ENCODE data around the gene PRDM1. TPM values are rescaled to one million over a fixed set of nuclear protein-coding genes. Genes with fewer than 3 reads are reported as not detected.

Gene PRDM1
- polyA plus RNA-seq, 1 of the 3 experiments (the other 2 are of a cell fraction), result 4.0 TPM

GRCh38 chr6:106133040-106133439 is 46.9 kb downstream of the PRDM1 start:
- ChIA-PET CTCF (interaction anchor here (0.7 kb wide), 1 partner anchor 9 kb away, joined by 4 read pairs; no protein-coding TSS in a partner anchor), POLR2A (no interaction called here)
- no peak for DNase-seq
- Histone ChIP-seq H3K9me3 (no peaks in the 10 kb centered on the region), H3K79me2 (ENCODE audit: insufficient read depth) (no peaks in the 10 kb centered on the region), H3F3A (replicated peaks; ENCODE audit: insufficient read depth) (peaks cover 24% of the 10 kb centered on the region), H3K9me2 (no peaks in the 10 kb centered on the region), H3K27me3 (ENCODE audit: insufficient read depth) (no peaks in the 10 kb centered on the region), H4K20me1 (ENCODE audit: insufficient read depth) (no peaks in the 10 kb centered on the region), H3K27ac (ENCODE audit: low read depth in 2 of 2, low read length in 1 of 2) (no peak overlapping the region), H3K36me3 (replicated peaks in 1 of 2; ENCODE audit: control insufficient read depth in 1 of 2, insufficient read depth in 2 of 2, low read length in 1 of 2) (no peaks in the 10 kb centered on the region), H3K4me2 (no peak overlapping the region), H3K9ac (no peak overlapping the region), H3K4me1 (ENCODE audit: control insufficient read depth in 1 of 2, insufficient read depth in 2 of 2, low read depth in 1 of 2, low read length in 1 of 2) (peaks cover 5 to 21% of the 10 kb centered on the region in 2 experiments; a peak in 3 of 4 replicates), H3K4me3 (ENCODE audit: low read depth in 2 of 2, low read length in 1 of 2) (no peak overlapping the region), H2AFZ (ENCODE audit: low read depth) (no peak overlapping the region)
- 91% methylated on average over 6 of the region's 6 CpGs for WGBS (ENCODE audit: low lambda C conversion rate)
- TF ChIP-seq SMC3 (IDR thresholded peaks at IDR 0.05; ENCODE audit: low read depth, low read length) (no peak), RAD21 (IDR thresholded peaks at IDR 0.05; ENCODE audit: low read length) (no peak), TCF12 (IDR thresholded peaks at IDR 0.05) (no peak), MAX (IDR thresholded peaks at IDR 0.05; ENCODE audit: low read depth) (no peak), ELF1 (IDR thresholded peaks at IDR 0.05) (no peak), GATA2 (CRISPR knock-in tag; IDR thresholded peaks at IDR 0.05) (no peak), JUND (IDR thresholded peaks at IDR 0.05) (no peak), PBX3 (IDR thresholded peaks at IDR 0.05) (no peak), MXI1 (IDR thresholded peaks at IDR 0.05; ENCODE audit: low read depth, low read length) (no peak)

DNA sequence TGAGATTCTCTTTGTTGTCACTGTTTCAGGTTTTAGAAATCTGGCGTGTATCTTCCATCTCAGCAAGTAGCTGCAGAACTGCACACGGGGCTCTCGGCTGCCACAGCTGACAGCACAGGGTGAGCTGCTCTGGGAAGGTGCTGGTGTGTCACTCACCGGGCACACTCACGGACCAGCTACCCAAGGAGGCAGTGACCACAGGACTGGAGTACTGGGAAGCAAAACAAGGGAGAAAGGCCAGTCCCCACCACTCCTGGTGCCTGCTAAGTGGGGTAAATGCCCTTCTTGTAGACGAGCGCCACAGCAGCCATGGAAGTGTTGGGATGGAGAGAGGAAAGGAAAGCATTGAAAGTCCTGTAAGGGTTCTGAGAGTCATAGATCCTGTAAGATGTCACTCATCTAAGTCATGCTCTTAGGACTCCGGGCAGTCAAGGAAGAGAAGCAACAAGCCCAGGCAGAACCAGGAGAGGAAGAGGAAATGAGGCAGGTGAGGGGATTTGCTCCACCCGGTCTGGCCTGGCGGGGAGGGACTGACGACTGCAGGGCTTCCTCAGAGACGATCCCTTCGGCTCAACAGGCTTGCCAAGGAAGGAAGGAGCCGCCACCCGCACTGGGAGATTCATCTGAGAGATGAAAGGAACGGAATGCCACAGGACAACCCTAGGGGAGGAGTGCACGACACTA is 48.1 kb downstream of the PRDM1 start:
- Histone ChIP-seq H3K4me2 (no peak overlapping the region; the same call in 1 of the 2 replicates), H2AFZ (ENCODE audit: low read depth) (no peak overlapping the region), H3K79me2 (ENCODE audit: insufficient read depth) (no peaks in the 10 kb centered on the region), H4K20me1 (ENCODE audit: insufficient read depth) (no peaks in the 10 kb centered on the region), H3K9me3 (no peaks in the 10 kb centered on the region), H3K27ac (ENCODE audit: low read depth in 2 of 2, low read length in 1 of 2) (no peak overlapping the region), H3K9me2 (no peaks in the 10 kb centered on the region), H3K4me3 (ENCODE audit: low read depth in 2 of 2, low read length in 1 of 2) (no peak overlapping the region), H3K27me3 (ENCODE audit: insufficient read depth) (no peaks in the 10 kb centered on the region), H3K9ac (no peak overlapping the region), H3K4me1 (ENCODE audit: control insufficient read depth in 1 of 2, insufficient read depth in 2 of 2, low read depth in 1 of 2, low read length in 1 of 2) (peaks cover 5 to 17% of the 10 kb centered on the region in 2 experiments; a peak in 2 of 4 replicates), H3F3A (replicated peaks; ENCODE audit: insufficient read depth) (peaks cover 18% of the 10 kb centered on the region), H3K36me3 (replicated peaks in 1 of 2; ENCODE audit: control insufficient read depth in 1 of 2, insufficient read depth in 2 of 2, low read length in 1 of 2) (no peaks in the 10 kb centered on the region)
- CTCF ChIA-PET, result no interaction called here
- WGBS (ENCODE audit: low lambda C conversion rate), result 96% methylated on average over 17 of the region's 17 CpGs
- POLR2A ChIA-PET, result no interaction called here
- no peak for DNase-seq
- TF ChIP-seq ELF1 (IDR thresholded peaks at IDR 0.05), result no peak
- TF ChIP-seq MXI1 (IDR thresholded peaks at IDR 0.05; ENCODE audit: low read depth, low read length), result no peak
- TF ChIP-seq, protein P1, sequence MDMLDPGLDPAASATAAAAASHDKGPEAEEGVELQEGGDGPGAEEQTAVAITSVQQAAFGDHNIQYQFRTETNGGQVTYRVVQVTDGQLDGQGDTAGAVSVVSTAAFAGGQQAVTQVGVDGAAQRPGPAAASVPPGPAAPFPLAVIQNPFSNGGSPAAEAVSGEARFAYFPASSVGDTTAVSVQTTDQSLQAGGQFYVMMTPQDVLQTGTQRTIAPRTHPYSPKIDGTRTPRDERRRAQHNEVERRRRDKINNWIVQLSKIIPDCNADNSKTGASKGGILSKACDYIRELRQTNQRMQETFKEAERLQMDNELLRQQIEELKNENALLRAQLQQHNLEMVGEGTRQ (IDR thresholded peaks at IDR 0.05; ENCODE audit: borderline replicate concordance, low read depth, low read length), result no peak
- TF ChIP-seq SIN3A (IDR thresholded peaks at IDR 0.05; ENCODE audit: borderline replicate concordance, low read depth, low read length), result no peak
- no peak for TF ChIP-seq NRF1 (IDR thresholded peaks at IDR 0.05; ENCODE audit: low read depth, low read length)
- no peak for TF ChIP-seq EP300 (IDR thresholded peaks at IDR 0.05; ENCODE audit: borderline replicate concordance in 1 of 2, low read depth in 1 of 2, low read length in 1 of 2)
- no peak for TF ChIP-seq RFX5 (IDR thresholded peaks at IDR 0.05; ENCODE audit: low read length)
- no peak for TF ChIP-seq GABPA (IDR thresholded peaks at IDR 0.05; ENCODE audit: low read depth)
- no peak for TF ChIP-seq CHD2 (IDR thresholded peaks at IDR 0.05; ENCODE audit: low read length, partially characterized antibody)
- TF ChIP-seq FOSL2 (IDR thresholded peaks at IDR 0.05; ENCODE audit: borderline replicate concordance, low read depth), result no peak
- no peak for TF ChIP-seq EZH2phosphoT487 (IDR thresholded peaks at IDR 0.05; ENCODE audit: borderline replicate concordance, low read depth)
- no peak for TF ChIP-seq TEAD4 (IDR thresholded peaks at IDR 0.05; ENCODE audit: borderline replicate concordance, insufficient read depth)
- no peak for TF ChIP-seq CTCF (IDR thresholded peaks at IDR 0.05)
- TF ChIP-seq MEF2A (IDR thresholded peaks at IDR 0.05; ENCODE audit: borderline replicate concordance, low read depth), result no peak
- no peak for TF ChIP-seq FOXJ3 (CRISPR knock-in tag; IDR thresholded peaks at IDR 0.05)
- TF ChIP-seq NFIC (IDR thresholded peaks at IDR 0.05; ENCODE audit: borderline replicate concordance), result no peak
- no peak for TF ChIP-seq TCF12 (IDR thresholded peaks at IDR 0.05)

All from SK-N-SH (cell line).